ENCODE measurements around the gene SPRY1. TPM values are rescaled to one million over a fixed set of nuclear protein-coding genes. Genes with fewer than 3 reads are reported as not detected.

SPRY1 gene
- total and polyA plus RNA-seq, 2 of the 8 experiments (the other 6 are each of a cell fraction or from before 2014, with no cell fraction given): 11.7 to 56.2 TPM

DNA sequence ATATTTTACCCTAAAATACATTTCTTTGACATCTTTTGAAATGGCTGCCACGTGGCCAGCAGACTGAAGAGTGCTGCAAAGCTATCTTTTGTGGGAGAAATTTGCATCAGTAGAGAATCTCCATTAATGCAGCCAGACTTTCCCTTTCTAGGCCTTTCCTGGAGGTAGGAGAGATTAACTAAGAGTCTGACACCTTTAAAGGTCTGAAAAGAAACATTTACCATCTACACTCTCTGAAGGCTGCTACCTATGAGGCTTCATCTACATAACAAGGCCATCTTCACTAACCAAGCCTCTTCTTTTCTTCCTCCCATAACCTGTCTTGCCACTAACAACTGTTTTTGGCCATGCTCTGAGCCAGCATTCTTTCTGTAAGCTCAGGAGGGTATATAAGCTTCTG is 17.8 kb upstream of the SPRY1 start (continued):
- TF ChIP-seq, protein P1, sequence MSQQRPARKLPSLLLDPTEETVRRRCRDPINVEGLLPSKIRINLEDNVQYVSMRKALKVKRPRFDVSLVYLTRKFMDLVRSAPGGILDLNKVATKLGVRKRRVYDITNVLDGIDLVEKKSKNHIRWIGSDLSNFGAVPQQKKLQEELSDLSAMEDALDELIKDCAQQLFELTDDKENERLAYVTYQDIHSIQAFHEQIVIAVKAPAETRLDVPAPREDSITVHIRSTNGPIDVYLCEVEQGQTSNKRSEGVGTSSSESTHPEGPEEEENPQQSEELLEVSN (IDR thresholded peaks at IDR 0.05): peak; percentile 35; the same call in 1 of the 2 replicates
- TF ChIP-seq SIN3A (conservative IDR thresholded peaks at IDR 0.05 in 1 of 2, IDR thresholded peaks at IDR 0.05 in 1 of 2; ENCODE audit: low read depth in 1 of 2, low read length in 2 of 2): no peak
- TF ChIP-seq RBBP5 (IDR thresholded peaks at IDR 0.05; ENCODE audit: borderline replicate concordance, low read depth, low read length): no peak
- no peak for TF ChIP-seq SP2 (IDR thresholded peaks at IDR 0.05; ENCODE audit: low read length)
- no peak for TF ChIP-seq FOSL1 (IDR thresholded peaks at IDR 0.05; ENCODE audit: insufficient read depth, low read depth, low read length)
- TF ChIP-seq, protein P2, sequence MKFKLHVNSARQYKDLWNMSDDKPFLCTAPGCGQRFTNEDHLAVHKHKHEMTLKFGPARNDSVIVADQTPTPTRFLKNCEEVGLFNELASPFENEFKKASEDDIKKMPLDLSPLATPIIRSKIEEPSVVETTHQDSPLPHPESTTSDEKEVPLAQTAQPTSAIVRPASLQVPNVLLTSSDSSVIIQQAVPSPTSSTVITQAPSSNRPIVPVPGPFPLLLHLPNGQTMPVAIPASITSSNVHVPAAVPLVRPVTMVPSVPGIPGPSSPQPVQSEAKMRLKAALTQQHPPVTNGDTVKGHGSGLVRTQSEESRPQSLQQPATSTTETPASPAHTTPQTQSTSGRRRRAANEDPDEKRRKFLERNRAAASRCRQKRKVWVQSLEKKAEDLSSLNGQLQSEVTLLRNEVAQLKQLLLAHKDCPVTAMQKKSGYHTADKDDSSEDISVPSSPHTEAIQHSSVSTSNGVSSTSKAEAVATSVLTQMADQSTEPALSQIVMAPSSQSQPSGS (IDR thresholded peaks at IDR 0.05; ENCODE audit: low read length): no peak
- TF ChIP-seq, protein P3, sequence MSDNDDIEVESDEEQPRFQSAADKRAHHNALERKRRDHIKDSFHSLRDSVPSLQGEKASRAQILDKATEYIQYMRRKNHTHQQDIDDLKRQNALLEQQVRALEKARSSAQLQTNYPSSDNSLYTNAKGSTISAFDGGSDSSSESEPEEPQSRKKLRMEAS (IDR thresholded peaks at IDR 0.05): peak; percentile 59; the same call in 1 of the 2 replicates
- no peak for TF ChIP-seq CBX8 (IDR thresholded peaks at IDR 0.05; ENCODE audit: borderline replicate concordance, low read depth, low read length)
